Smooth muscle cell (in vitro differentiated cells): Measurements from ENCODE around the gene RAB44. TPM values are rescaled to one million over a fixed set of nuclear protein-coding genes. Genes with fewer than 3 reads are reported as not detected.
A peak's percentile ranks its signal among the peaks of the same experiment; 100 is the strongest.
"Not testable (repeated sequence)": the region's sequence is repeated elsewhere in the genome, so short reads cannot be mapped to it uniquely, and the experiment has no call there.

ENCODE experiments used
- DNase-seq: peaks from one replicate; lab custom pipeline; 2025; ENCODE audit not compliant: unreplicated experiment; lab: John Stamatoyannopoulos, UW
- H2AFZ ChIP-seq: fragments of 200-600 bp; sonication (generic); 2 replicates; pipeline ENCODE4 v1.6.0; 2016; ENCODE audit warnings: antibody characterized with exemption, low read depth, mild to moderate bottlenecking
- H3F3A ChIP-seq: fragments of 200-600 bp; sonication (generic); 2 replicates; pipeline ENCODE4 v1.6.0; 2017; ENCODE audit warnings: antibody characterized with exemption, low read depth
- H3K27ac ChIP-seq: fragments of 200-600 bp; sonication (generic); 2 replicates; pipeline ENCODE4 v1.5.1; 2016; ENCODE audit warnings: low read depth, mild to moderate bottlenecking
- H3K27me3 ChIP-seq: fragments of 200-600 bp; sonication (generic); 2 replicates; pipeline ENCODE4 v1.6.1; 2016; ENCODE audit warnings: low read depth, mild to moderate bottlenecking
- H3K36me3 ChIP-seq: fragments of 200-600 bp; sonication (generic); 2 replicates; pipeline ENCODE4 v1.5.1; 2016; ENCODE audit warnings: low read depth
- H3K4me1 ChIP-seq: fragments of 200-600 bp; sonication (generic); 2 replicates; pipeline ENCODE4 v1.5.1; 2016; ENCODE audit warnings: low read depth
- H3K4me2 ChIP-seq: fragments of 200-600 bp; sonication (generic); 2 replicates; pipeline ENCODE4 v1.6.0; 2016; ENCODE audit warnings: mild to moderate bottlenecking
- H3K4me3 ChIP-seq: fragments of 200-600 bp; sonication (generic); 2 replicates; pipeline ENCODE4 v1.5.1; 2016; ENCODE audit warnings: mild to moderate bottlenecking
- H3K79me2 ChIP-seq: fragments of 200-600 bp; sonication (generic); 2 replicates; pipeline ENCODE4 v1.6.0; 2016; ENCODE audit warnings: low read depth, mild to moderate bottlenecking
- H3K9ac ChIP-seq: fragments of 200-600 bp; sonication (generic); 2 replicates; pipeline ENCODE4 v1.6.0; 2016; ENCODE audit warnings: low read depth
- H3K9me3 ChIP-seq: fragments of 200-600 bp; sonication (generic); replicated peaks from 2 replicates; pipeline ENCODE4 v1.5.1; 2016; ENCODE audit warnings: low read depth
- H4K20me1 ChIP-seq: fragments of 200-600 bp; sonication (generic); 2 replicates; pipeline ENCODE4 v1.6.0; 2016; ENCODE audit warnings: low read depth
- WGBS: methylation state at CpG from one replicate; pipeline ENCODE4 v1.1.7; 2016; ENCODE audit warnings: low lambda C conversion rate; 5-methylcytosine and 5-hydroxymethylcytosine counted together
- polyA plus RNA-seq: library from polyadenylated mRNA; unstranded; fragments of >200 nt; fragmentation: Nextera tagmentation; extraction: Ambion mirVana; gene quantifications from 2 replicates; pipeline ENCODE4 v1.2.1, GENCODE V29; 2016
- total RNA-seq: library from RNA; depleted of rRNA; stranded (reverse); fragments of >200 nt; gene quantifications from 2 replicates; pipeline ENCODE4 v1.2.3, GENCODE V29; 2014
- TF ChIP-seq, protein P1 (sequence below): fragments of 200-600 bp; sonication (generic); IDR thresholded peaks from 2 replicates; pipeline ENCODE4 v1.5.1; 2017; ENCODE audit warnings: borderline replicate concordance, mild to moderate bottlenecking, antibody characterized with exemption; ENCODE audit not compliant: insufficient read depth, poor library complexity, severe bottlenecking

The RAB44 gene
- total and polyA plus RNA-seq, 2 experiments from 2014 or later: 0.03 TPM; not detected in 1

DNA sequence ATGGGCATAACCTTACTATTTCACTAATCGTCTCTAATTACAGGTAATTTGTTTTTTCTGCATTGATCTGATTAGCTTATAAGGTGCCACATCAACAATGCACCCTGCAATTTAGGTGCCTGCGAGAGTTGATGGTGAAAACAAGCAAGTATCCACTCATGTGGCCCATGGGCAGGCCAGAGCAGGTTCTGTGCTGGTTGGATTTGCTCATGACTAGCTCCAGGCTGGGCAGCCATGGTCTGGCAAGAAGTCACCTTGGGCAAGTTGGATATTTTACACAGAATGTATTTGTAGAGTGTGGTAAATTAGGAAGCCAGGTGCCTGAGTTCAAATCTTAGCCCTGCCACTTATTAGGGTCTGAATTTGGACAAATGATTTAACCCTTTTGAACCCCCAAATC is 25.3 kb downstream of the RAB44 start:
- no peaks in the 10 kb centered on the region for H3K27me3 ChIP-seq
- TF ChIP-seq, protein P1, sequence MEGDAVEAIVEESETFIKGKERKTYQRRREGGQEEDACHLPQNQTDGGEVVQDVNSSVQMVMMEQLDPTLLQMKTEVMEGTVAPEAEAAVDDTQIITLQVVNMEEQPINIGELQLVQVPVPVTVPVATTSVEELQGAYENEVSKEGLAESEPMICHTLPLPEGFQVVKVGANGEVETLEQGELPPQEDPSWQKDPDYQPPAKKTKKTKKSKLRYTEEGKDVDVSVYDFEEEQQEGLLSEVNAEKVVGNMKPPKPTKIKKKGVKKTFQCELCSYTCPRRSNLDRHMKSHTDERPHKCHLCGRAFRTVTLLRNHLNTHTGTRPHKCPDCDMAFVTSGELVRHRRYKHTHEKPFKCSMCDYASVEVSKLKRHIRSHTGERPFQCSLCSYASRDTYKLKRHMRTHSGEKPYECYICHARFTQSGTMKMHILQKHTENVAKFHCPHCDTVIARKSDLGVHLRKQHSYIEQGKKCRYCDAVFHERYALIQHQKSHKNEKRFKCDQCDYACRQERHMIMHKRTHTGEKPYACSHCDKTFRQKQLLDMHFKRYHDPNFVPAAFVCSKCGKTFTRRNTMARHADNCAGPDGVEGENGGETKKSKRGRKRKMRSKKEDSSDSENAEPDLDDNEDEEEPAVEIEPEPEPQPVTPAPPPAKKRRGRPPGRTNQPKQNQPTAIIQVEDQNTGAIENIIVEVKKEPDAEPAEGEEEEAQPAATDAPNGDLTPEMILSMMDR: no peak
- no peak overlapping the region for H3K27ac ChIP-seq
- 78% methylated on average over 2 of the region's 2 CpGs for WGBS
- no peak overlapping the region for H3K4me3 ChIP-seq
- no peaks in the 10 kb centered on the region for H3K79me2 ChIP-seq
- peaks cover 4% of the 10 kb centered on the region for H4K20me1 ChIP-seq
- H3F3A ChIP-seq: no peaks in the 10 kb centered on the region
- no peaks in the 10 kb centered on the region for H3K36me3 ChIP-seq
- H3K4me2 ChIP-seq: no peak overlapping the region
- H3K9me3 ChIP-seq: no peaks in the 10 kb centered on the region
- H3K9ac ChIP-seq: no peak overlapping the region
- H2AFZ ChIP-seq: no peak overlapping the region
- peaks cover 3% of the 10 kb centered on the region for H3K4me1 ChIP-seq
- DNase-seq: no peak

DNA sequence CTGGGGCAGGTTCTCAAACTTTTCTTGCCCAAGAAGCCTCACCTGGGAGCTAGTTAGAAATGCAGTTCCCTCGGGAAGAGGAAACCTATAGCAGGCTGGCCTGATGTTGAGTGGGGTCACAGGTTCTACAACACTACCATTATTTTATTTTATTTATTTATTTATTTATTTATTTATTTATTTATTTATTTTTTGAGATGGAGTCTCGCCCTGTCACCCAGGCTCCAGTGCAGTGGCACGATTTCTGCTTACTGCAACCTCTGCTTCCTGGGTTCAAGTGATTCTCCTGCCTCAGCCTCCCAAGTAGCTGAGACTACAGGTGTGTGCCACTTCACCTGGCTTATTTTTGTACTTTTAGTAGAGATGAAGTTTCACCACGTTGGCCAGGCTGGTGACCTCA is 26.4 kb downstream of the RAB44 start:
- DNase-seq, H3K4me2 ChIP-seq, H3K4me1 ChIP-seq, H3K27ac ChIP-seq, H3K27me3 ChIP-seq, H2AFZ ChIP-seq, H3K4me3 ChIP-seq, H3K9ac ChIP-seq, H4K20me1 ChIP-seq, H3K79me2 ChIP-seq, H3K9me3 ChIP-seq, H3K36me3 ChIP-seq, H3F3A ChIP-seq: not testable (repeated sequence)
- 92% methylated on average over 4 of the region's 4 CpGs for WGBS

DNA sequence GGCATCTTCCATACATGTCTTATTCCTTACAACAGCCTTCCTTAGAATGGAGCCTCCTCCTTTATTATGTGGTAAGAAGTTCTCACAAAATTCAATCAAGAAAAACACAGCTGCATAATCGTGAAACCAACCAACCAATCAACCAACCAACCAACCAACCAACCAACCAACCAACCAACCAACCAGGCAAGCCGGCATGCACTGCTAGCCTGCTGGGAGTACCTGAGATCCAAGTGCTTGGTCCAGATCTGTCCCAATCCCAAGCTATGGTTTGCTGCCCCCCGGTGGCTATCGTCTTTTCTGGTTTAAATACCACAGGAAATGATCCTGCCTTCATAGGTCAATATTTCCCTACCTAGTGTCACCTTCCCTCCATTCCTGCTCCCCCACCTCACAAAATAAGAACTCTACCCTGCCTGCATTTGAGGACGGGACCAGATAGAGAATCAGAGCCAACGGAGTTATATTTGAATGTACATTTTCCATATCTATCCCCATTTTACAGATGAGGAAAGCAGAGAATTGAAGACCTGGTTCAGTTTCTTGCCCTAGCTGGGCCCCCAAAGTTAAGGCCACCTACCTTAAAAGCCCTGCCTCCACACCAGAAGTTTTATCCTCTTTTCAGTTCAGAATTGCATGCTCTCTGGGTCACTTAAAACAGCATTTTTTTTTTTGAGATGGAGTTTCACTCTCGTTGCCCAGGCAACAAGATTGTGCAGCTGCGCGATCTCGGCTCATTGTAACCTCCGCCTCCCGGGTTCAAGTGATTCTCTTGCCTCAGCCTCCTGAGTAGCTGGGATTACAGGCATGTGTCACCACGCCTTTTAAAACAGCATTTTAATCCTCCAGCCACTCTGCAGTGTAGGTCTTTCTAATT is 27.1 kb downstream of the RAB44 start:
- H3K36me3 ChIP-seq: no peaks in the 10 kb centered on the region
- no peaks in the 10 kb centered on the region for H3K27me3 ChIP-seq
- no peaks in the 10 kb centered on the region for H3K9me3 ChIP-seq
- H3K4me2 ChIP-seq: no peak overlapping the region
- no peak overlapping the region for H3K9ac ChIP-seq
- H3K79me2 ChIP-seq: no peaks in the 10 kb centered on the region
- H2AFZ ChIP-seq: no peak overlapping the region
- peaks cover 3% of the 10 kb centered on the region for H3K4me1 ChIP-seq
- no peak overlapping the region for H3K4me3 ChIP-seq
- no peak overlapping the region for H3K27ac ChIP-seq
- peak; percentile 5 for DNase-seq
- TF ChIP-seq, protein P1: peak; percentile 43
- no peaks in the 10 kb centered on the region for H3F3A ChIP-seq
- WGBS: 50% methylated on average over 13 of the region's 13 CpGs
- H4K20me1 ChIP-seq: peaks cover 4% of the 10 kb centered on the region

DNA sequence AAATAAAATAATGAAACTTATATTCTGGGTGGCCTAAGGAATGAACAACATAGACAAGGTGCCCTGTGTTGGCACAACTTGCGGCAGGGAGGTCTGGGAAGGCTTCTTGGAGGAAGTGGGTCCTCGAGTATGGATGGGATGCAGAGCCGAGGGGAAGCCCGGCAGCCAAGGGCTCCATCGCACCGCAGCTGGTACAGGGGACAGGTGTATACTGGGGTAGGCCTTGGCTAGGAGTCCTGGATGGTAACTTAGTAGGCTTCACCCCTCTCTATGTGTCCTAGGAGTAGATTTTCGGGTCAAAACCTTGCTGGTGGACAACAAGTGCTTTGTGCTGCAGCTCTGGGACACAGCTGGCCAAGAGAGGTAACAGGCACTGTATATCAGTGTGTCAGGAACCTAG is 28.0 kb downstream of the RAB44 start:
- Histone ChIP-seq H4K20me1 (peaks cover 4% of the 10 kb centered on the region), H3K4me2 (no peak overlapping the region), H3K36me3 (no peaks in the 10 kb centered on the region), H3K4me1 (peaks cover 3% of the 10 kb centered on the region), H3K27ac (no peak overlapping the region), H3K9ac (no peak overlapping the region), H3K27me3 (no peaks in the 10 kb centered on the region), H2AFZ (no peak overlapping the region), H3K79me2 (no peaks in the 10 kb centered on the region), H3K9me3 (no peaks in the 10 kb centered on the region), H3K4me3 (no peak overlapping the region), H3F3A (no peaks in the 10 kb centered on the region)
- no peak for DNase-seq
- TF ChIP-seq, protein P1: no peak
- 89% methylated on average over 7 of the region's 7 CpGs for WGBS
